Endodermal cell (in vitro differentiated cells): Measurements from ENCODE around the gene SEC14L2. TPM values are rescaled to one million over a fixed set of nuclear protein-coding genes. Genes with fewer than 3 reads are reported as not detected.

Experiments used
- DNase-seq: peaks from one replicate; pipeline ENCODE4 v3.0.0-alpha.2; 2017
- H3K27ac ChIP-seq: 2 replicates; pipeline ENCODE4 v1.5.1; 2013; ENCODE audit warnings: mild to moderate bottlenecking, low read depth, low read length, moderate library complexity
- H3K27me3 ChIP-seq: 2 replicates; pipeline ENCODE4 v1.6.1; 2013; ENCODE audit warnings: mild to moderate bottlenecking, low read length, moderate library complexity; ENCODE audit not compliant: insufficient read depth, control insufficient read depth, poor library complexity, severe bottlenecking
- H3K36me3 ChIP-seq: 2 replicates; pipeline ENCODE4 v1.7.0; 2013; ENCODE audit warnings: mild to moderate bottlenecking, low read length, moderate library complexity; ENCODE audit not compliant: control insufficient read depth, insufficient read depth
- H3K4me1 ChIP-seq: one replicate; pipeline ENCODE4 v1.7.0; 2013; ENCODE audit warnings: low read length; ENCODE audit not compliant: control insufficient read depth, insufficient read depth
- H3K4me3 ChIP-seq: 2 replicates; pipeline ENCODE4 v1.5.1; 2013; ENCODE audit warnings: mild to moderate bottlenecking, low read length, moderate library complexity
- H3K9ac ChIP-seq: 2 replicates; pipeline ENCODE4 v1.6.1; 2013; ENCODE audit warnings: mild to moderate bottlenecking, low read length, moderate library complexity; ENCODE audit not compliant: poor library complexity, severe bottlenecking; ENCODE audit errors: extremely low read depth
- H3K9me3 ChIP-seq: 2 replicates; pipeline ENCODE4 v1.6.1; 2013; ENCODE audit warnings: mild to moderate bottlenecking, low read length, moderate library complexity; ENCODE audit not compliant: control insufficient read depth
- H3K27ac Mint-ChIP-seq: 2 replicates; pipeline ENCODE4 v1.8.0; 2020; ENCODE audit warnings: mixed read lengths
- H3K27me3 Mint-ChIP-seq: 2 replicates; pipeline ENCODE4 v1.8.0; 2021; ENCODE audit warnings: mild to moderate bottlenecking, mixed read lengths; ENCODE audit not compliant: insufficient read depth
- H3K36me3 Mint-ChIP-seq: 2 replicates; pipeline ENCODE4 v1.8.0; 2020; ENCODE audit warnings: low read depth, mixed read lengths
- H3K4me1 Mint-ChIP-seq: 2 replicates; pipeline ENCODE4 v1.8.0; 2020; ENCODE audit warnings: mixed read lengths
- H3K4me3 Mint-ChIP-seq: 2 replicates; pipeline ENCODE4 v1.8.0; 2020; ENCODE audit warnings: mild to moderate bottlenecking, moderate library complexity, mixed read lengths
- H3K9me3 Mint-ChIP-seq: 2 replicates; pipeline ENCODE4 v1.8.0; 2020; ENCODE audit warnings: mild to moderate bottlenecking, mixed read lengths
- WGBS, 2 experiments: methylation state at CpG; one replicate each; pipeline versions ENCODE4 v1.1.5 to v1.1.7; 2013; ENCODE audit warnings: missing lambda C conversion rate in 2 of 2, mixed read lengths in 1 of 2; ENCODE audit not compliant: insufficient coverage in 1 of 2, insufficient read length in 1 of 2; 5-methylcytosine and 5-hydroxymethylcytosine counted together
- long read RNA-seq, 4 experiments: library from polyadenylated mRNA in 2 of 4; library from RNA in 1 of 4; library from capped mRNA in 1 of 4; stranded (forward) in 3 of 4; unstranded in 1 of 4; transcript quantifications; one replicate each; pipeline ENCODE4 v2.0.0, GENCODE V29; 2020 to 2021; ENCODE audit warnings: inconsistent platforms in 1 of 4
- polyA plus RNA-seq, 2 experiments: library from polyadenylated mRNA; stranded (reverse); fragments of 50-300 nt; gene quantifications; one replicate each; pipeline ENCODE4 v1.2.3, GENCODE V29; 2013
- total RNA-seq, 2 donors: library from RNA; stranded (reverse); fragmentation: NEBNext Ultra II Directional in 1 of 2; extraction: Animal tissue kit (Norgen Biotek cat#: 25700) in 1 of 2; gene quantifications; 2 replicates in 1 of 2; 3 replicates in 1 of 2; pipeline ENCODE4 v1.2.1, GENCODE V29; 2021
- TF ChIP-seq, protein P1 (sequence below): fragments of 200-600 bp; sonication (generic); conservative IDR thresholded peaks from 2 replicates; pipeline ENCODE4 v1.5.0; 2021; ENCODE audit warnings: antibody characterized with exemption, mild to moderate bottlenecking

Gene SEC14L2
- 10 to 100 TPM; 13.9 to 19.1 TPM for total RNA-seq
- polyA plus RNA-seq (2013, experiment 1 of 2) = 7.4 TPM
- 7.7 TPM for polyA plus RNA-seq (2013, experiment 2 of 2)
- long read RNA-seq, experiment 1, full-length matches to known transcripts = 4 of 10 reads
- long read RNA-seq, experiment 1, partial matches to known transcripts = 3 of 10 reads
- long read RNA-seq, experiment 1, other reads (novel, unspliced or antisense) = 3 of 10 reads
- long read RNA-seq, experiment 2, full-length matches to known transcripts = 13 of 23 reads
- long read RNA-seq, experiment 2, partial matches to known transcripts = 1 of 23 reads
- long read RNA-seq, experiment 2, other reads (novel, unspliced or antisense) = 9 of 23 reads
- long read RNA-seq, experiment 3, full-length matches to known transcripts = 23 of 32 reads
- long read RNA-seq, experiment 3, partial matches to known transcripts = 1 of 32 reads
- long read RNA-seq, experiment 3, other reads (novel, unspliced or antisense) = 8 of 32 reads
- long read RNA-seq, experiment 4, full-length matches to known transcripts = 24 of 31 reads
- long read RNA-seq, experiment 4, partial matches to known transcripts = 1 of 31 reads
- long read RNA-seq, experiment 4, other reads (novel, unspliced or antisense) = 6 of 31 reads

DNA sequence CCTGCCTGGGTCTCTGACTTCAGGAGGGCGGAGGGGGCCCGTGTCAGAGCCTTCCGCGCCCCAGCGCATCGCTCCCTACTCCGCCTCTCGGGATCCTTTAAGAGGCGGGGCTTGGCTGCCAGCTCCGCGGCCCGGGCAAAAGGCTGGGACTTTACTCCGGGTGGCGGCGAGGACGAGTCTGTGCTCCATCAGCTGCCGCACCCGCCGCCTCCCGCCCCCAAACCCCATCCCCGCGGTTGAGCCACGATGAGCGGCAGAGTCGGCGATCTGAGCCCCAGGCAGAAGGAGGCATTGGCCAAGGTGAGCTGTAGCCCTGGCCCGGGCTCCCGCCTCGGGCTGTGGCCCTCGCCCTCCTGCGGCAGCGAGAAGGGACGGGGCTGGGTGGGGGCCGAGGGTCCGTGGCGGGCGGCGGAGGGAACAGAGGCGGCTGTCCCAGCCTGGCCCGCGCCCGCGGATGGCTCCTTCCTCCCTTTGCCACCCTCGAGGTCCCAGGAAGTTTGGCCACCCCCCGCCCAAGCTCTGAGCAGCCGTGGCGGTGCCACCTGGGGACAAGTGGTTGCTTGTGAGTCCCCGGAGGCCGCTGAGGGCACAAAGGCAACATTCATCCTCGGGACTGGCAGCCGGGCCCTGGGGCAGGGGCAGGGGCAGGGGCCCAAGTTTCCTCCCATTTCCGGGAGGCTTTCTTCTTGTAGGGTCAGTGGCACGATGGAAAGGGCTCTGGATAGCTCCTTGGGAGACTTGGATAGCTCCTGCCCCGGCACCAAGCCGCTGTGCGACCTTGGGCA, at the start of gene SEC14L2:
Gene SEC14L2 (plus strand): TSS at position 148 of the 785 bp plus-strand sequence. CDS start 99 bp downstream, at position 247.
- 0 to 2% methylated on average over 8 to 56 of the region's 56 CpGs for WGBS, 2 experiments
- DNase-seq = peak; percentile 86

DNA sequence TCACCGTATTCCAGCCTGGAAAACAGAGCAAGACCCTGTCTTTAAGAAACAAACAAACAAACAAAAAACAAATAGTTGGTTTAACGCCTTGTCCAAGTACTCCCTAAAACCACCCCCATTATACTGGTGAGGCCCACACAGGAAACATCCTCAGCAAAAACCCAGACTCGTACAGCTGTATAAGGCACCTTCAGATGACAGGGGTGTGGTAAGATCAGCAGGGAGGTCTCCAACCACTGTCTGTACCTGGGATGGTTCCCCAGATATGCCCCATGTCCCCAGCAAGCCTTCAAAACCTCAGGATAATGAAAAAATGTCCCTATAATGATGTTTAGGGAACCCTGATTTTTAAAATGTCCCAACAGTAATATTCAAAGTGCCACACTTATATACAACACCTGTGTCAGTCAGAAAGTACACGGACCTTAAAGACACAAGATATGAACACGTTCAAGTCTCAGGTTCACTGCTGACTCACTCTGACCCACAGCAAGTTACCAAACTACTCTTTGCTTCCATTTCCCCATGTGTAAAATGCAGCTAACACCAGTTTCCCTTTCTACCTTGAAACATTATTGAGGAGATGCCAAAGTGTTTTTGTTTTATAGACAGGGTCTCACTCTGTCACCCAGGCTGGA, 49.4 kb upstream of the SEC14L2 start:
- Histone ChIP-seq H3K27ac (no peak overlapping the region), H3K9me3 (no peaks in the 10 kb centered on the region), H3K4me3 (no peak overlapping the region), H3K36me3 (peaks cover 88% of the 10 kb centered on the region), H3K27me3 (no peaks in the 10 kb centered on the region), H3K9ac (no peak overlapping the region), H3K4me1 (no peaks in the 10 kb centered on the region)
- TF ChIP-seq, protein P1, sequence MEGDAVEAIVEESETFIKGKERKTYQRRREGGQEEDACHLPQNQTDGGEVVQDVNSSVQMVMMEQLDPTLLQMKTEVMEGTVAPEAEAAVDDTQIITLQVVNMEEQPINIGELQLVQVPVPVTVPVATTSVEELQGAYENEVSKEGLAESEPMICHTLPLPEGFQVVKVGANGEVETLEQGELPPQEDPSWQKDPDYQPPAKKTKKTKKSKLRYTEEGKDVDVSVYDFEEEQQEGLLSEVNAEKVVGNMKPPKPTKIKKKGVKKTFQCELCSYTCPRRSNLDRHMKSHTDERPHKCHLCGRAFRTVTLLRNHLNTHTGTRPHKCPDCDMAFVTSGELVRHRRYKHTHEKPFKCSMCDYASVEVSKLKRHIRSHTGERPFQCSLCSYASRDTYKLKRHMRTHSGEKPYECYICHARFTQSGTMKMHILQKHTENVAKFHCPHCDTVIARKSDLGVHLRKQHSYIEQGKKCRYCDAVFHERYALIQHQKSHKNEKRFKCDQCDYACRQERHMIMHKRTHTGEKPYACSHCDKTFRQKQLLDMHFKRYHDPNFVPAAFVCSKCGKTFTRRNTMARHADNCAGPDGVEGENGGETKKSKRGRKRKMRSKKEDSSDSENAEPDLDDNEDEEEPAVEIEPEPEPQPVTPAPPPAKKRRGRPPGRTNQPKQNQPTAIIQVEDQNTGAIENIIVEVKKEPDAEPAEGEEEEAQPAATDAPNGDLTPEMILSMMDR = no peak
- H3K36me3 Mint-ChIP-seq = peaks cover 80% of the 10 kb centered on the region
- WGBS, 2 experiments = 94 to 100% methylated on average over 3 to 5 of the region's 5 CpGs
- no peaks in the 10 kb centered on the region for H3K27me3 Mint-ChIP-seq
- H3K4me1 Mint-ChIP-seq = no peaks in the 10 kb centered on the region
- no peak overlapping the region for H3K4me3 Mint-ChIP-seq
- no peak for DNase-seq
- H3K9me3 Mint-ChIP-seq = no peaks in the 10 kb centered on the region
- H3K27ac Mint-ChIP-seq = peak overlapping the region; percentile 35

More for the DNA sequence above, at the start of gene SEC14L2:
- peak within 1 kb of the TSS; percentile 55 for H3K27ac Mint-ChIP-seq
- H3K4me3 ChIP-seq = peak within 1 kb of the TSS; percentile 84
- peaks cover 7% of the 10 kb centered on the region for H3K36me3 Mint-ChIP-seq
- H3K27me3 Mint-ChIP-seq = peaks cover 46% of the 10 kb centered on the region
- peak within 1 kb of the TSS; percentile 71 for H3K4me3 Mint-ChIP-seq
- peak within 1 kb of the TSS; percentile 23 for H3K9ac ChIP-seq
- no peaks in the 10 kb centered on the region for H3K9me3 Mint-ChIP-seq
- peaks cover 14% of the 10 kb centered on the region for H3K4me1 ChIP-seq
- H3K27me3 ChIP-seq = peaks cover 15% of the 10 kb centered on the region
- TF ChIP-seq, protein P1 = no peak
- no peak within 1 kb of the TSS for H3K27ac ChIP-seq
- no peaks in the 10 kb centered on the region for H3K9me3 ChIP-seq
- H3K36me3 ChIP-seq = peaks cover 6% of the 10 kb centered on the region
- peaks cover 37% of the 10 kb centered on the region for H3K4me1 Mint-ChIP-seq

DNA sequence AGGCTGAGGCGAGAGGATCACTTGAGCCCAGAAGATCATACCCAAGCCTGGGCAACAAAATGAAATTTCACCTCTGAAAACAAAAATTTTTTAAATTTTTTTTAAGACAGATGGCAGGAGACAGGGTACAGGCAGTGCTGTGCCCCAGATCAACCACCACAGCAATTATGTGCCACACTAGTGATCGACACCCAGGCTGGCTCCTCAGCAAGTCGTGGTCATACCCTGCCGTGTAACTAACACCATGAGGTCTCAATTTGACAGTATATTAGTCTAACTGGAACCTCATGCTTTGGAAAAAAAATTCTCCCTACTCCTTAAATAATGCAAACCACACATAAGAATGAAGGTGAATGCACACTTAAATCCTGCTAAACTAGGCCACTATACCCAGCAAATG, 48.4 kb upstream of the SEC14L2 start:
- Histone ChIP-seq H3K27ac (no peak overlapping the region), H3K4me1 (no peaks in the 10 kb centered on the region), H3K4me3 (no peak overlapping the region), H3K9ac (no peak overlapping the region), H3K27me3 (no peaks in the 10 kb centered on the region), H3K9me3 (no peaks in the 10 kb centered on the region), H3K36me3 (peaks cover 84% of the 10 kb centered on the region)
- TF ChIP-seq, protein P1 = no peak
- Mint-ChIP-seq H3K4me1 (no peaks in the 10 kb centered on the region), H3K4me3 (no peak overlapping the region), H3K27me3 (no peaks in the 10 kb centered on the region), H3K27ac (no peak overlapping the region), H3K36me3 (peaks cover 78% of the 10 kb centered on the region), H3K9me3 (no peaks in the 10 kb centered on the region)
- 97 to 100% methylated on average over 3 to 4 of the region's 4 CpGs for WGBS, 2 experiments
- no peak for DNase-seq
